Uterus (tissue), 4 donors: ENCODE data around the gene CHRNA4. TPM values are rescaled to one million over a fixed set of nuclear protein-coding genes. Genes with fewer than 3 reads are reported as not detected.

Source experiments
- DNase-seq, 2 donors: peaks; one replicate each; pipeline ENCODE4 v3.0.0-alpha.2; 2019 to 2020
- H3K27ac ChIP-seq, 2 donors: fragments of 200-600 bp; sonication (generic); 1 replicate in 1 of 2; 2 replicates in 1 of 2; pipeline ENCODE4 v1.5.1; 2016 to 2018
- H3K27me3 ChIP-seq, 2 donors: fragments of 200-600 bp; sonication (generic); one replicate each; pipeline ENCODE4 v1.5.1; 2018 to 2019; ENCODE audit warnings: control low read depth in 1 of 2
- H3K36me3 ChIP-seq, 2 donors: fragments of 200-600 bp; sonication (generic); one replicate each; pipeline ENCODE4 v1.5.1; 2019; ENCODE audit warnings: control low read depth in 1 of 2
- H3K4me1 ChIP-seq, 2 donors: fragments of 200-600 bp; sonication (generic); one replicate each; pipeline ENCODE4 v1.5.1; 2018 to 2019; ENCODE audit warnings: control low read depth in 1 of 2
- H3K4me3 ChIP-seq, 2 donors: fragments of 200-600 bp; sonication (generic); 1 replicate in 1 of 2; 2 replicates in 1 of 2; pipeline ENCODE4 v1.5.1; 2018 to 2019; ENCODE audit warnings: mild to moderate bottlenecking in 1 of 2
- H3K9me3 ChIP-seq, 2 donors: fragments of 200-600 bp; sonication (generic); one replicate each; pipeline ENCODE4 v1.5.1; 2019; ENCODE audit warnings: control low read depth in 1 of 2
- CTCF ChIP-seq, 4 experiments: fragments of 200-600 bp in 2 of 4; fragments of 450-650 bp in 2 of 4; sonication (generic) in 2 of 4; IDR thresholded peaks; one replicate each; pipeline ENCODE4 v1.5.1; 2016 to 2019; ENCODE audit warnings: antibody characterized with exemption in 4 of 4, mild to moderate bottlenecking in 2 of 4, moderate library complexity in 1 of 4
- POLR2A ChIP-seq, 2 donors: fragments of 450-650 bp; IDR thresholded peaks; one replicate each; pipeline ENCODE4 v1.6.1; 2016; ENCODE audit warnings: antibody characterized with exemption in 2 of 2, mild to moderate bottlenecking in 1 of 2, moderate library complexity in 1 of 2
- intact Hi-C: fragments of 100-400 bp; cut with DNase I; formaldehyde crosslinking; loops from one replicate; pipeline ENCODE4 v1.15.1; 2023; ENCODE audit warnings: low total_unique reads
- total RNA-seq, 4 donors: library from RNA; depleted of rRNA in 3 of 4; stranded (reverse); fragments of >200 nt in 3 of 4; gene quantifications; one replicate each; pipeline versions ENCODE4 v1.1.0 to v1.2.4, GENCODE V29; 2014 to 2023
- donor health status: DM: yes; HTN: yes; CAD: no.

Gene CHRNA4
- total RNA-seq, 4 donors from 2014 or later: 0.21 to 1.5 TPM; not detected in 2

GRCh38 chr20:63330084-63330760 lies 30.9 kb downstream of the CHRNA4 start:
- Histone ChIP-seq H3K9me3 (peaks cover 0 to 3% of the 10 kb centered on the region in 2 donors), H3K27me3 (no peaks in the 10 kb centered on the region), H3K4me1 (no peaks in the 10 kb centered on the region), H3K4me3 (no peak overlapping the region), H3K27ac (no peak overlapping the region), H3K36me3 (no peaks in the 10 kb centered on the region)
- no peak for DNase-seq
- TF ChIP-seq POLR2A (IDR thresholded peaks at IDR 0.05): no peak
- no peak for TF ChIP-seq CTCF (IDR thresholded peaks at IDR 0.05)
- intact Hi-C loops: no loop called here

- no peak for TF ChIP-seq CTCF (IDR thresholded peaks at IDR 0.05)
- TF ChIP-seq POLR2A (IDR thresholded peaks at IDR 0.05): no peak
- no peaks in the 10 kb centered on the region for H3K27me3 ChIP-seq
- H3K36me3 ChIP-seq: no peaks in the 10 kb centered on the region
- peaks cover 0 to 3% of the 10 kb centered on the region in 2 donors for H3K9me3 ChIP-seq
- H3K27ac ChIP-seq: no peak overlapping the region
- no peak for DNase-seq
- no peaks in the 10 kb centered on the region for H3K4me1 ChIP-seq
- intact Hi-C loops: no loop called here
- no peak overlapping the region for H3K4me3 ChIP-seq
These were observed 31.6 kb downstream of the CHRNA4 start for GRCh38 chr20:63329331-63330083.

- H3K27me3 ChIP-seq: no peaks in the 10 kb centered on the region
- intact Hi-C loops: no loop called here
- H3K9me3 ChIP-seq: peaks cover 0 to 3% of the 10 kb centered on the region in 2 donors
- TF ChIP-seq POLR2A (IDR thresholded peaks at IDR 0.05): no peak
- no peak for TF ChIP-seq CTCF (IDR thresholded peaks at IDR 0.05)
- no peak overlapping the region for H3K27ac ChIP-seq
- no peaks in the 10 kb centered on the region for H3K36me3 ChIP-seq
- no peak for DNase-seq
- no peaks in the 10 kb centered on the region for H3K4me1 ChIP-seq
- H3K4me3 ChIP-seq: no peak overlapping the region
These were observed 32.4 kb downstream of the CHRNA4 start for GRCh38 chr20:63328718-63329275.

GRCh38 chr20:63328026-63328700 lies 33.0 kb downstream of the CHRNA4 start:
- intact Hi-C loops: no loop called here
- no peak overlapping the region for H3K27ac ChIP-seq
- no peaks in the 10 kb centered on the region for H3K4me1 ChIP-seq
- H3K4me3 ChIP-seq: no peak overlapping the region
- H3K36me3 ChIP-seq: no peaks in the 10 kb centered on the region
- no peak for DNase-seq
- no peaks in the 10 kb centered on the region for H3K27me3 ChIP-seq
- no peak for TF ChIP-seq CTCF (IDR thresholded peaks at IDR 0.05)
- TF ChIP-seq POLR2A (IDR thresholded peaks at IDR 0.05): no peak
- peaks cover 0 to 3% of the 10 kb centered on the region in 2 donors for H3K9me3 ChIP-seq
